GM12878 (cell line): Measurements from ENCODE around the gene EDC3. TPM values are rescaled to one million over a fixed set of nuclear protein-coding genes. Genes with fewer than 3 reads are reported as not detected.

Experiments used
- ATAC-seq: fragments of 200-7000 bp; cut with Tn5 transposase; 3 replicates; pipeline ENCODE4 v1.9.1; 2020; ENCODE audit warnings: mild to moderate bottlenecking, moderate library complexity
- BruUV-seq: library from RNA; stranded (reverse); fragments of 400-500 nt; replicated peaks from 2 replicates; lab custom pipeline; 2021; lab: Mats Ljungman, UMichigan
- CTCF ChIA-PET: fragments of 300-600 bp; sonication (Branson Sonifier 250); formaldehyde crosslinking; extraction: SDS; loops from one replicate; lab custom pipeline; 2021; ENCODE audit warnings: inconsistent platforms; lab: Yijun Ruan, JAX
- POLR2A ChIA-PET: fragments of 350-600 bp; formaldehyde crosslinking; extraction: SDS; loops from one replicate; lab custom pipeline; 2021; ENCODE audit warnings: inconsistent platforms; lab: Charles Lee
- RAD21 ChIA-PET: fragments of 300-600 bp; sonication (Branson Sonifier 250); formaldehyde crosslinking; loops from one replicate; lab custom pipeline; 2023; ENCODE audit warnings: antibody characterized with exemption; ENCODE audit not compliant: unreplicated experiment; lab: Charles Lee
- SMC1A ChIA-PET: fragments of 300-600 bp; sonication (Branson Sonifier 250); formaldehyde crosslinking; loops from one replicate; lab custom pipeline; 2023; ENCODE audit not compliant: unreplicated experiment, uncharacterized antibody; lab: Charles Lee
- DNase-seq: peaks from one replicate; pipeline ENCODE4 v3.0.0-alpha.2; 2011; ENCODE audit warnings: low read depth, low spot score
- FAIRE-seq: peaks from 3 replicates; lab custom pipeline; 2011; peaks lifted over from hg19 to GRCh38; lab: Jason Lieb, UNC
- H2AFZ ChIP-seq: 2 replicates; pipeline ENCODE4 v1.6.0; 2011; ENCODE audit warnings: low read depth, low read length, control low read depth; ENCODE audit not compliant: control insufficient read depth
- H3K27ac ChIP-seq: 2 replicates; pipeline ENCODE4 v1.5.1; 2011; ENCODE audit warnings: control low read depth; ENCODE audit not compliant: control insufficient read depth, insufficient read depth
- H3K27me3 ChIP-seq, 2 experiments: replicated peaks in 1 of 2; 2 replicates each; pipeline versions ENCODE4 v1.6.0 to v1.6.1; 2011; ENCODE audit warnings: low read length in 1 of 2; ENCODE audit not compliant: control insufficient read depth in 2 of 2, insufficient read depth in 2 of 2
- H3K36me3 ChIP-seq, 2 experiments: 2 replicates each; pipeline ENCODE4 v1.5.1; 2011; ENCODE audit warnings: low read length in 1 of 2; ENCODE audit not compliant: control insufficient read depth in 2 of 2, insufficient read depth in 2 of 2
- H3K4me1 ChIP-seq: 2 replicates; pipeline ENCODE4 v1.6.1; 2011; ENCODE audit warnings: mild to moderate bottlenecking, low read length, moderate library complexity, mixed read lengths; ENCODE audit not compliant: control insufficient read depth, insufficient read depth
- H3K4me2 ChIP-seq: 2 replicates; pipeline ENCODE4 v1.6.0; 2011; ENCODE audit warnings: control low read depth; ENCODE audit not compliant: control insufficient read depth, insufficient read depth
- H3K4me3 ChIP-seq: fragments of 200-600 bp; sonication (generic); 2 replicates; pipeline ENCODE4 v1.5.1; 2016
- H3K79me2 ChIP-seq: 2 replicates; pipeline ENCODE4 v1.6.0; 2011; ENCODE audit warnings: low read length; ENCODE audit not compliant: control insufficient read depth, insufficient read depth
- H3K9ac ChIP-seq: 2 replicates; pipeline ENCODE4 v1.8.0; 2011; ENCODE audit warnings: low read length, control low read depth, mixed read lengths; ENCODE audit not compliant: control insufficient read depth, insufficient read depth
- H3K9me3 ChIP-seq: replicated peaks from 3 replicates; pipeline ENCODE4 v1.5.1; 2011; ENCODE audit warnings: mild to moderate bottlenecking, low read length; ENCODE audit not compliant: control insufficient read depth, insufficient read depth
- H4K20me1 ChIP-seq: 2 replicates; pipeline ENCODE4 v1.6.0; 2011; ENCODE audit not compliant: control insufficient read depth, insufficient read depth
- BCLAF1 ChIP-seq: fragments of 450-650 bp; IDR thresholded peaks from 2 replicates; pipeline ENCODE4 v1.6.1; 2017; ENCODE audit warnings: antibody characterized with exemption, mild to moderate bottlenecking, moderate library complexity
- CREM ChIP-seq: IDR thresholded peaks from 2 replicates; pipeline ENCODE4 v1.6.1; 2014; ENCODE audit warnings: antibody characterized with exemption, low read depth
- EED ChIP-seq: sonication (generic); IDR thresholded peaks from 2 replicates; pipeline ENCODE4 v1.6.1; 2016; ENCODE audit warnings: antibody characterized with exemption, low read depth
- KAT2A ChIP-seq: conservative IDR thresholded peaks from 2 replicates; pipeline ENCODE4 v1.6.1; 2011; ENCODE audit warnings: low read depth, low read length; ENCODE audit not compliant: control insufficient read depth
- KDM1A ChIP-seq: fragments of 200-600 bp; sonication (generic); IDR thresholded peaks from 2 replicates; pipeline ENCODE4 v1.6.1; 2016; ENCODE audit warnings: borderline replicate concordance
- MTA3 ChIP-seq: IDR thresholded peaks from 2 replicates; pipeline ENCODE4 v1.6.1; 2012; ENCODE audit warnings: low read length, inconsistent platforms, borderline replicate concordance
- NFIC ChIP-seq: IDR thresholded peaks from 2 replicates; pipeline ENCODE4 v1.6.1; 2012; ENCODE audit warnings: low read depth, mild to moderate bottlenecking, inconsistent platforms, low read length, moderate library complexity
- PAX8 ChIP-seq: fragments of 450-650 bp; IDR thresholded peaks from 2 replicates; pipeline ENCODE4 v1.6.1; 2017; ENCODE audit warnings: mild to moderate bottlenecking, moderate library complexity
- SMC3 ChIP-seq: IDR thresholded peaks from 2 replicates; pipeline ENCODE4 v1.6.1; 2011; ENCODE audit warnings: low read length, improper control_type of control experiment, borderline replicate concordance
- SREBF2 ChIP-seq: IDR thresholded peaks from 2 replicates; pipeline ENCODE4 v1.6.1; 2012; ENCODE audit warnings: mild to moderate bottlenecking, low read length
- TCF3 ChIP-seq: IDR thresholded peaks from 2 replicates; pipeline ENCODE4 v1.6.1; 2012; ENCODE audit warnings: low read depth, mild to moderate bottlenecking, low read length, borderline replicate concordance; ENCODE audit not compliant: insufficient read depth
- ZNF274 ChIP-seq: IDR thresholded peaks from one replicate; pipeline ENCODE4 v1.8.0; 2011; ENCODE audit not compliant: insufficient read length, insufficient read depth
- WGBS: methylation state at CpG from one replicate; pipeline ENCODE4 v1.1.6; 2016; ENCODE audit warnings: low lambda C conversion rate; ENCODE audit not compliant: insufficient replicate concordance, insufficient coverage; ENCODE audit errors: missing lambda C conversion rate; 5-methylcytosine and 5-hydroxymethylcytosine counted together
- in situ Hi-C: fragments of 300-500 bp; cut with MboI; formaldehyde crosslinking; loops from 9 replicates; pipeline ENCODE4 v1.14.3; 2018; ENCODE audit warnings: mixed read lengths
- intact Hi-C: fragments of 100-400 bp; cut with micrococcal nuclease; formaldehyde crosslinking; loops from one replicate; pipeline ENCODE4 v1.14.2; 2022; ENCODE audit not compliant: unreplicated experiment
- polyA plus RNA-seq, 11 experiments: library from polyadenylated mRNA; depleted of rRNA in 4 of 11; unstranded in 6 of 11; stranded (reverse) in 5 of 11; fragments of >200 nt; fragmentation: Nextera tagmentation in 4 of 11; fragmentation: Illumina TruSeq in 1 of 11; extraction: Ambion mirVana in 4 of 11; extraction: Trizol in 1 of 11; gene quantifications; 1 replicate in 1 of 11; 2 replicates in 10 of 11; pipeline versions ENCODE4 v1.2.1 to v1.2.3, GENCODE V29; 2011 to 2016; ENCODE audit warnings: inconsistent platforms in 2 of 11, missing spikeins in 2 of 11, low read depth in 1 of 11
- total RNA-seq, 4 experiments: library from RNA; depleted of rRNA in 3 of 4; stranded (reverse); fragments of >200 nt in 3 of 4; fragmentation: Illumina TruSeq in 1 of 4; extraction: Trizol in 1 of 4; gene quantifications; 2 replicates each; pipeline versions ENCODE4 v1.2.1 to v1.2.3, GENCODE V29; 2013 to 2021
- TF ChIP-seq, protein P1 (sequence below): IDR thresholded peaks from 2 replicates; pipeline ENCODE4 v1.6.1; 2011; ENCODE audit warnings: mild to moderate bottlenecking, low read depth, low read length, moderate library complexity; ENCODE audit not compliant: insufficient replicate concordance
- TF ChIP-seq, protein P2 (sequence below): fragments of 450-650 bp; IDR thresholded peaks from 2 replicates; pipeline ENCODE4 v1.6.1; 2016; ENCODE audit warnings: mild to moderate bottlenecking

EDC3 gene
- total and polyA plus RNA-seq, 10 of the 15 experiments (the other 5 are each of a cell fraction or from before 2014, with no cell fraction given), result 11.8 to 48.4 (median 35.3) TPM

GRCh38 chr15:74593122-74593521 lies 102.7 kb downstream of the EDC3 start (continued):
- TF ChIP-seq SMC3 (no peak), CREM (no peak), EED (no peak), KDM1A (no peak), BCLAF1 (no peak), ZNF274 (no peak), NFIC (no peak), KAT2A (no peak), SREBF2 (no peak)
- TF ChIP-seq, protein P1, sequence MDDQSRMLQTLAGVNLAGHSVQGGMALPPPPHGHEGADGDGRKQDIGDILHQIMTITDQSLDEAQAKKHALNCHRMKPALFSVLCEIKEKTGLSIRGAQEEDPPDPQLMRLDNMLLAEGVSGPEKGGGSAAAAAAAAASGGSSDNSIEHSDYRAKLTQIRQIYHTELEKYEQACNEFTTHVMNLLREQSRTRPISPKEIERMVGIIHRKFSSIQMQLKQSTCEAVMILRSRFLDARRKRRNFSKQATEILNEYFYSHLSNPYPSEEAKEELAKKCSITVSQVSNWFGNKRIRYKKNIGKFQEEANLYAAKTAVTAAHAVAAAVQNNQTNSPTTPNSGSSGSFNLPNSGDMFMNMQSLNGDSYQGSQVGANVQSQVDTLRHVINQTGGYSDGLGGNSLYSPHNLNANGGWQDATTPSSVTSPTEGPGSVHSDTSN, result no peak
- TF ChIP-seq, all 136 proteins: peak for 0

GRCh38 chr15:74592222-74592621 lies 103.6 kb downstream of the EDC3 start:
- in situ Hi-C loops (no loop called here), intact Hi-C loops (no loop called here)
- FAIRE-seq, result no peak

More at GRCh38 chr15:74592222-74592621, 103.6 kb downstream of the EDC3 start:
- SMC1A ChIA-PET, result no interaction called here
- 90% methylated on average over 3 of the region's 3 CpGs for WGBS
- Histone ChIP-seq H2AFZ (no peak overlapping the region), H3K4me3 (no peak overlapping the region), H3K4me2 (no peak overlapping the region), H4K20me1 (no peaks in the 10 kb centered on the region), H3K79me2 (no peaks in the 10 kb centered on the region), H3K4me1 (no peaks in the 10 kb centered on the region), H3K36me3 (peaks cover 43 to 49% of the 10 kb centered on the region in 2 experiments), H3K9ac (no peak overlapping the region), H3K9me3 (no peaks in the 10 kb centered on the region), H3K27me3 (no peaks in the 10 kb centered on the region), H3K27ac (no peak overlapping the region)
- no peak for ATAC-seq
- TF ChIP-seq PAX8 (no peak), MTA3 (no peak), TCF3 (no peak)
- TF ChIP-seq, protein P2, sequence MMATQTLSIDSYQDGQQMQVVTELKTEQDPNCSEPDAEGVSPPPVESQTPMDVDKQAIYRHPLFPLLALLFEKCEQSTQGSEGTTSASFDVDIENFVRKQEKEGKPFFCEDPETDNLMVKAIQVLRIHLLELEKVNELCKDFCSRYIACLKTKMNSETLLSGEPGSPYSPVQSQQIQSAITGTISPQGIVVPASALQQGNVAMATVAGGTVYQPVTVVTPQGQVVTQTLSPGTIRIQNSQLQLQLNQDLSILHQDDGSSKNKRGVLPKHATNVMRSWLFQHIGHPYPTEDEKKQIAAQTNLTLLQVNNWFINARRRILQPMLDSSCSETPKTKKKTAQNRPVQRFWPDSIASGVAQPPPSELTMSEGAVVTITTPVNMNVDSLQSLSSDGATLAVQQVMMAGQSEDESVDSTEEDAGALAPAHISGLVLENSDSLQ, result no peak
- RAD21 ChIA-PET, result no interaction called here
- no peak for DNase-seq
- POLR2A ChIA-PET, result no interaction called here
- BruUV-seq, result no TSS peak
- CTCF ChIA-PET, result no interaction called here
